Middle frontal gyrus (tissue), 1 donor: ENCODE results near the gene FEN1.
A peak's percentile ranks its signal among the peaks of the same experiment; 100 is the strongest.

Source experiments
- DNase-seq: peaks from one replicate; pipeline ENCODE4 v3.0.0-alpha.2; 2015; ENCODE audit warnings: low spot score; ENCODE audit errors: extremely low spot score

FEN1 gene, protein sequence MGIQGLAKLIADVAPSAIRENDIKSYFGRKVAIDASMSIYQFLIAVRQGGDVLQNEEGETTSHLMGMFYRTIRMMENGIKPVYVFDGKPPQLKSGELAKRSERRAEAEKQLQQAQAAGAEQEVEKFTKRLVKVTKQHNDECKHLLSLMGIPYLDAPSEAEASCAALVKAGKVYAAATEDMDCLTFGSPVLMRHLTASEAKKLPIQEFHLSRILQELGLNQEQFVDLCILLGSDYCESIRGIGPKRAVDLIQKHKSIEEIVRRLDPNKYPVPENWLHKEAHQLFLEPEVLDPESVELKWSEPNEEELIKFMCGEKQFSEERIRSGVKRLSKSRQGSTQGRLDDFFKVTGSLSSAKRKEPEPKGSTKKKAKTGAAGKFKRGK

DNA sequence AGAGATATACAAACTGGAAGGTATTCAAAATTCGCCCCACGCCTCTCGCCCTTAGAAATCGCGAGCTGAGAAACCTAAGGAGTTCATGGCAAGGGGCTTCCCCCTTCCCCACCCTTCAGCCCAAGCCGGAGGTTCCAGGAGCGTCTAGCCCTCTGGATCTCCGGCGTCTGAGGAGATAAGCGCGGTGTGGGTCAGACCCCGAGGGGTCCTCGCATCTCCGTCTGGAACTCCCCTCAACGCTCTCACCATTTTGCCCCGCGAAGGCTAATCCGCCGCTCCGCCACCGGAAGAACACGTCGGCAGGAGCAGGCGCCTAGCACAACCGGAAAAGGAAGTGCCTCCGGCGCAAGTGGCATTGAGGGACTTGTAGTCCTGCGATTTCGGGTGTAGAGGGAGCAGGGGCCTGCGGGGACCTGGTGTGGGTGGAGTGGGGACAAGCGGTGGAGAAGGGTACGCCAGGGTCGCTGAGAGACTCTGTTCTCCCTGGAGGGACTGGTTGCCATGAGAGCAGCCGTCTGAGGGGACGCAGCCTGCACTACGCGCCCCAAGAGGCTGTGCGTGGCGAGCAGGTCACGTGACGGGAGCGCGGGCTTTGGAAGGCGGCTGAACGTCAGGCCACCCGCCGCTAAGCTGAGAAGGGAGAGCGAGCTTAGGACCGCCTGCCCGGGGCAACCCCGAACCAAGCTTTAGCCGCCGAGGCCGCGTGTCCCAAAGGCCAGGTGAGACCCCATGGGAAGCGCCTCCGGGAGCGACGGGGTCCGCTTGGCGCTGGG is at the start of gene FEN1, which contains the start of gene TMEM258:
Gene FEN1 (plus strand): TSS at position 602 of the 773 bp plus-strand sequence. CDS start 2,451 bp downstream, outside the sequence.
Gene TMEM258 (minus strand): TSS at position 290 of the 773 bp plus-strand sequence. CDS start 41 bp downstream, at position 249.
- peak; percentile 81 for DNase-seq

DNA sequence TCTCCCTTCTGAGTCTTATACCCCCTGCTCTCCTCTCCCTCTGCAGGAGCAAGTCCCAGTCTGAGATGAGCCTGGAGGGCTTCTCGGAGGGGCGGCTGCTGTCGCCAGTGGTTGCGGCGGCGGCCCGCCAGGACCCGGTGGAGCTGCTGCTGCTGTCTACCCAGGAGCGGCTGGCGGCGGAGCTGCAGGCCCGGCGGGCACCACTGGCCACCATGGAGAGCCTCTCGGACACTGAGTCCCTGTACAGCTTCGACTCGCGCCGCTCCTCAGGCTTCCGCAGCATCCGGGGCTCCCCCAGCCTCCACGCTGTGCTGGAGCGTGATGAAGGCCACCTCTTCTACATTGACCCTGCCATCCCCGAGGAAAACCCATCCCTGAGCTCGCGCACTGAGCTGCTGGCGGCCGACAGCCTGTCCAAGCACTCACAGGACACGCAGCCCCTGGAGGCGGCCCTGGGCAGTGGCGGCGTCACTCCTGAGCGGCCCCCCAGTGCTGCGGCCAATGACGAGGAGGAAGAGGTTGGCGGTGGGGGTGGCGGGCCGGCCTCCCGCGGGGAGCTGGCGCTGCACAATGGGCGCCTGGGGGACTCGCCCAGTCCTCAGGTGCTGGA is 49.1 kb upstream of the FEN1 start:
- no peak for DNase-seq

DNA sequence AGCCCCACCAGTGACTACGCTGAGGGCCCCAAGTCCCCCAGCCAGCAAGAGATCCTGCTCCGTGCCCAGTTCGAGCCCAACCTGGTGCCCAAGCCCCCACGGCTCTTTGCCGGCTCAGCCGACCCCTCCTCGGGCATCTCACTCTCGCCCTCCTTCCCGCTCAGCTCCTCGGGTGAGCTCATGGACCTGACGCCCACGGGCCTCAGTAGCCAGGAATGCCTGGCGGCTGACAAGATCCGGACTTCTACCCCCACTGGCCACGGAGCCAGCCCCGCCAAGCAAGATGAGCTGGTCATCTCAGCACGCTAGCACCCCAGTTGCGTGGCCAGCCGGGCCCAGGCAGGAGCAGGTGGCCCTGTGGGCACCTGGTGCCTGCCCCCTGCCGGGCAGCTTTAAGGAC is 48.5 kb upstream of the FEN1 start:
- DNase-seq: no peak

DNA sequence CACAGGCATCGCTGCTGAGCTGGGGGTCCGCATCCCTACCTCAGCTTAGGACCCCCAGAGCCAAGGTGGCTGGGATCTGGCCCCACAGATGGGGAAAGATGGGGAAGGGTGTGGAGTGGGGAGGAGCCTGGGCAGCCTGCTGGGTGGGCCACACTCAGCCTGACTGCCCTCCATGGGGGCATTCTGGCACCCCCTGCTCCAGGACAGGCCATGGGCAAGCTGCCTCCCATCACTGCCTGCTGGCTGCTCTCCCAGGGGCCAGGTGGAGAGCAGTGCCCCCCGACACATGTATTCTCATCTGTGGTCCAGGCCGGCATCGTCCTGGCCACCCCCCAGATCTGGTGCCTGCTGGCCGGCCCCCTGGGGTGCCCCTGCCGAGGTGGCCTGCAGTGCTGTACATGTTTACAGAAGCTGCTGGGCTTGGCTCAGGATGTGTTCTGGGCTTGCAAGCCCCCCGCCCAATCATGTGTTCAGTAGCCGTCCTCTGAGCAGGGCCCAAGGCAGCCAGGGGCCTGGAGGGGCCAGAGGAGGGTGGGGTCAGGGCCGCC is 48.0 kb upstream of the FEN1 start:
- DNase-seq: no peak

DNA sequence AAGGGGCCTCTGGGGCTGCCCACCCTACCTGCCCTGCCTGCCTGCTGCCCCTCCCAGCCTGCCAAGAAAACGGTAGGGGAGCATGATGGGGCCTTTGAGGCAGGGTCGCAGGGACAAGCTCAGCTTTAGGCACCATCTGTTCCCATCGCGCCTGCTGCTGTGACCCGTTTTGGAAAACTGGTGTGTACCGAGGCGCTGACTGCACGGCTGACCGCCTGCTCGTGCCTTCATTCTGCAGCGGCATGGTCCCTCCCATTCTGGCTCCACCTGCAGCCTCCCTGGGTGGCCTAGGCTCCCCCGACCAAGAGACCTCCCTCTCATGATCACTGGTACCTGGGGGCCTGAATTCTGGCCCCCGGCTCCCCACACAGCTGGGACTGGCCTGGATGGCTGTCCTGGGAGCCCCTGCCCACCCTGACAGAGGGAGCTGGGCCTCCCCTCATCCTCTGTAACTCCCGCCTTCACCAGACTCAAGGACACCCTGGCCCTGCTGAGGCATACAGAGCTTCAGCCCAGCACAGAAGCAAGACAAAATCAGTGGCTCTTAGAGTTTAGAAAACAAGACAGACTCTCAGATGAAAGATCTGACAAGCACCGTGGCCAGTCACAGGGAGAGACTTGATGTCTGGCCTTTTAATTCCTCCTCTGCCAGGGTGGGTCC is 46.8 kb upstream of the FEN1 start:
- no peak for DNase-seq

DNA sequence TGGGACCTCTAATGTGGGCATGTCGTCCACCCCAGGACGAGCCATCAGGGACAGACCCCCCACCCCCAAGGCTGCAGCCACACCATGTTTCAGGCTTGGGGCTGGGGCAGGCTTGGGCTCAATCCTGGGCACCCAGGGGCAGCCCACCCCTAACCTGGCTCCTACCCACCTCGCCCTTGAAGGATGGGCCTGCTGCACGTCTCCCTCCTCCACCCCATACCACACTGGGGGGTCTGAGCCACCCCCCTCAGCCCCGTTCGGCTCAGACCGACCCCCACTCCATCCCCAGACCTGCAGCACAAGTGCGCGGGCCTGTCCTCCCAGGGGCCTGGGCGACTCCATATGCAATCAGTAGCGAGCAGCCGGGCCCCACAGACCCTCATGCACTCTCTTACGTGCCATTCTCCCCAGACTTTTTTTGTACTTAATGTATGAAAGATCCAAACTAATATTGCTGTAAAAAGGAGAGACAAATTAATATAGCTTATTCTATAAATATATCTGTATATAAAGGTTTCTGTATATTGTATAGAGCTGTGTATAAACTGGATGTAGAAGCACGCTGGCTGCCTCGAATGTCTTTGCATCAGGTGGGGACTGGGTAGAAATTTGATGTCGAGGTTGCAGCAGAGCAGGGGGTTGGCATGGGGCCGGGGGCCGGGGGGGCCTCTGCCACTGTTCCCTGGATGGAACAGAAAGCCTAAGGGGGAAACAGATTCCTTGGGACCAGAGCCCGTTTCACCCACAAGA is 46.1 kb upstream of the FEN1 start:
- DNase-seq: no peak

DNA sequence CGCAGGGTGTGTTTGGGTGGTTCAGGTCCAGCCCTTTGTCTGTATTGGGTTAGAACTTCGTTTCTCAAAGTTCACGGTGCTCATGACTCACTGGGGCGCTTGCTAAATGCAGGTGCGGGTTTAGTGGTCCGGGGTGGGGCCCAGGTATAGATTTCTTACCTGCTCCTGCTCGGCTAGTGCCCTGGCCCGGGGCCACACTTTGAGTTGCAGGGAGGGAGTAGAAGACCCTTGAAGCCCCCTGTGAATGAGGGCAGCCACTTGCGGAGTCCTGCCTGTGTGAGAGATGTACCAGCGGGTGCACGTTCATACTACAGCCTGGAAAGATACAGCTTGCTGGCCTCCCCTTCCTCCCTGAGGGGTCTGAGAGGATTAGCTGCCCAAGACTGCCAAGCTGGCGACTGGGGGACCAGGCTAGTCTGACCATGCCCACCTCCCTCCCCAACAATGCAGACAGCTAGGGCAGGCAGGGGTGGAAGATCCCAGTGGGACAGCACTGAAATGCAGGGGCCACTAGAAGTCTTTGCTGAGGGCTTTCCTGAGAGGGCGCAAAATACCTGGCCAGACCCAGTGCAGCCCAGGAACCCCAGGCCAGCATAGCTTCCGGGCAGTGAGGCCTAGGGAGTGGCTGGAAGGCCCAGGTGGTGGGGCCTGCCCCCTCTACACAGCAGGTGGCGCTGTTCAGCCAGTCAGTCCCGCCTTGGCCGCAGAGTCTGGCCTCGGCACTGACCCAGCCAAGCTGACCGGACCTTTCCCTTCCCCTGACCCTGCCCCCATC is 45.3 kb upstream of the FEN1 start:
- peak; percentile 75 for DNase-seq

DNA sequence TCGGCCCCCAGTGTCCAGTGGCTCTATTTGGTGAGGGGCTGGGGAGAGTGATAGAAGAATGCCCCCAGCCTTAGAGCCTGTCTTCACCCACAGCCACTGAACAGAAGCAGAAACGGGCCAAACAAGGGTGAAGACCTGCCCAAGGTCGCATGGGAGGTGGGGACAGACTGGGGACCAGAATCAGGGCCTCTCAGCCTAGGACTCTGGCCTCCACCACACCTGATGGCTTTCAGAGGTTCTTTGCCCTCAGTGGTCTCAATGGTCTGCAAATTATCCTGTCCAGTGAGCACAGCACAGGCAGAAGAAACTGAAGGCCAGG is 44.8 kb upstream of the FEN1 start:
- no peak for DNase-seq

DNA sequence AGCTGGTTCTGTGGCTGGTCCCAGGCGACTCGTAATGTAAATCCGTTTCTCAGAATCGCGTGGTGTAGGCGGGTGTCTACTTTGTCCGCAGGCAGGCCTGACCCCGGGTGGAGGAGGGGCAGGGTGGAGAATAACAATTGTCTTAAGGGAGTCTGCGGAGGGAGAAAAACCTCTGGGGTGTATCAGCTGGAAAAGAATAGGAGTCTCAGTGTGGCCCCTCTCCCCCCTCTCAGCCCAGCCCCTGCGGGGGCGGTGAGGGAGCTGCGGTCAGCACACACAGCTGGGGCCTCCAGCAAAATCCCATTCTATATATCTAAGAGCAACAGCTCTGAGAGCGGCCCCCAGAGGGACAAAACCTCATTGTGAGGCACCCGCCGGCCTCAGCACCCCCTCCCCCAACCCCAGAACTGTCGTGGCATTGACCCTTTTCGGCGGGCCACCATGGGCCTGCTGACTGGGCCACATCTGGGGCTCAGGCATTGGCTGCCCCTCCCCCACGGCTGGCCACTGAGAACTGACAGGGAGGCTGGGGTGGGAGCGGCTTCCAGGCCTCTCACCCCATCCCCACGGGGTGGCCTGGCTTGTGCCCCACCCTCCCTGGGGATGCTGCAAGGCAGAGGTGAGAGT is 43.0 kb upstream of the FEN1 start:
- DNase-seq: peak; percentile 75

DNA sequence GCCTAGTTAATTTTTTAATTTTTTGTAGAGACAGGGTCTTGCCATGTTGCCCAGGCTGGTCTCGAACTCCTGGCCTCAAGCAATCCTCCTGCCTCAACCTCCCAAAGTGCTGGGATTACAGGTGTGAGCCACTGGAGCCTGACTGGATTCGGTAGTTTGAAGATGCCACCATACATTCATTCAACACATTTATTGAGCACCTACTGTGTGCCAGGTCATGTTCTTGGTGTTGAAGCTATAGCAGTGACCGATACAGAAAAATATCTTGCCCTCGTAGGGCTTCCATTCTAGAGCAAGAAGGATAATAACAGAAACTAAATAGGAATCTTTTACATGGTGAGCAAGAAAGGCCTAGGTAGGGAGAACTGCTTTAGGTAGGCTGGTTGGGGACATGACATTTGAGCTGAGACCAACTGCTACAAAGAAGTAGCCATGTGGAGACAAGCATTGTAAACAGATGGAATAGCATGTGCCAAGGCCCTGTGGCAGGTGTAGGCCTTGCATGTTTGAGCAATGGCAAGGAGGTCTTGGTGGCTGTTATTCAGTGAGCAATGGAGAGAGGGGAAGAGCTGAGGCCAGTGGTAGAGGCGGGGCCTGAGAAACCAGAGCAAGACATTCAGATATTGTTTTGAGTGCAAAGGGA is 42.0 kb upstream of the FEN1 start:
- DNase-seq: no peak

DNA sequence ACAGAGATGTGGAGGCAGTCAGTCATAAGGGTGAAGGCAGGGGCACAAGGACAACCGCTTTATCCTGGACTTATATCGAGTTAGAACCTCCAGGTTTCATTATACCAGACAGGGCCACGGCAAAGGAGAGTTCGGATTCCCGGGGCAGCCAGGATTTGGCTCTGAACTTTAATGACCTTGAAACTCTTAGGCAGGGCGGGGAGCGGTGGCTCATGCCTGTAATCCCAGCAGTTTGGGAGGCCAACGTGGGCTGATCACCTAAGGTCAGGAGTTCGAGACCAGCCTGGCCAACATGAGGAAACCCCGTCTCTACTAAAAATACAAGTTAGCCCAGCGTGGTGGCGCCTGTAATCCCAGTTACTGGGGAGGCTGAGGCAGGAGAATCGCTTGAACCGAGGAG is 41.3 kb upstream of the FEN1 start:
- no peak for DNase-seq

DNA sequence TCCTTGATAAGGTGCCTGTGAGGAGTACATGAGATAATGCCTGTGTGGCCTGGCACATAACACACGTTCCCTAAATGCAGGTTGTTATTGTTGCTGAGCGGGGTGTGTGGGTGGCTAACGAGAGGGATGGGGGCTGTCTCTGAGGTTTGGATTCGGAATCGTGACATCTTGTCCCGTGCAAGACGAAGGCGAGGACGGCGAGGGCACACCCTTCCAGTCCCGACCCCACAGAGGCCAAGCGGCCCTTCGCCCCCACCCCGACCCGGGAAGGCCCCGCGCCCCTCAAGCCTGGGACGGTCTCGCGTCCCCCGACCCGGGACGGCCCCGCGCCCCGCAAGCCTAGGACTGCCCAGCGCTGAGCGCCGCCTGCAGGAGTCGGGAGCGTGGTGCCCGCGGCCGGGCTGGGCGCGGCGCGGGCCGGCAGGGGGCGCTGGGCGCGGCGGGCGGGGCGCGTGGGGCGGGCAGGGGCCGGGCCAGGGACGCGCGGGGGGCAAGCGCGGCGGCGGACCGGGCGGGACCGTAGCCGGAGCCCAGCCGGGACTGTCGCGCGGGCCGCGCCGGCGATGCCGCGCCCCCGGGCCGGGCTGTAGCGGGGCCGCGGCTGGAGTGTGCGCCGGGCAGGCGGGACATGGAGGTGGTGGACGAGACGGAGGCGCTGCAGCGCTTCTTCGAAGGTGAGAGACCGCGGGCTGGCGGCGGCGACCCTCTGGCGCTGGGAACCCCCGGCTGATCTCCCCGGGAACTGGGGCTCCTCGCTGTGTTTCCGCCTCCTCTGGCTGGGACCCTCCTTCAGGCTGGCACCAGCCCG is 40.4 kb upstream of the FEN1 start, which contains the start of gene MYRF:
Gene MYRF (plus strand): TSS at position 520 of the 808 bp plus-strand sequence. CDS start 109 bp downstream, at position 629.
- DNase-seq: no peak

DNA sequence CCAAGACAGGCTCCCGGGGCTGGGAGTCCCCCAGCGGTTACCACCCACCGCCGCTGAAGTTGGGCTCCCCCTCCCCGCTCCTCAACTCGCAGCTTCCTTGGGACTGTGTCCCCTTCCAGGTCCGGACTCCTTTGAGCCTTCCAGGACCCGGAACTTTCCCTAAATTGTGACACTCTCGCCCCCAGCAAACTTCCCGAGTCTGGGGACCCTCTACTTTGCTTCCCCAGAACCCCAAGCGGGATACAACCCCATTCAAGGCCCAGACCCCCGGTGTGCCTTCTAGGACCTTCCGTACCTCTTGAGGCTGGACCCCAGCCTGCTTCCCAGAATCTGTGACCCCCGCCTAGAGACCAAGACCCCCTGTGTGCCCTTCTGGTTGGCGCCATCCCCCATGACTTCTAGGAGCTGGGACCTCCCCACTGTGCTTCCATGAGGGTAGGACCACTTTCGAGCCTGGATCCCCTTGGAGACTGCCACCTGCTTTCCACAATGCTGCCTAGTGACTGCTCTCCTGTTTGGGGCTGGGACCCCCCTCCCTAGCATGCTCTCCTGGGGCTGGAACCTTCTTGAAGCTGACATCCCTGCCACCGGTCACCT is 39.7 kb upstream of the FEN1 start:
- no peak for DNase-seq

DNA sequence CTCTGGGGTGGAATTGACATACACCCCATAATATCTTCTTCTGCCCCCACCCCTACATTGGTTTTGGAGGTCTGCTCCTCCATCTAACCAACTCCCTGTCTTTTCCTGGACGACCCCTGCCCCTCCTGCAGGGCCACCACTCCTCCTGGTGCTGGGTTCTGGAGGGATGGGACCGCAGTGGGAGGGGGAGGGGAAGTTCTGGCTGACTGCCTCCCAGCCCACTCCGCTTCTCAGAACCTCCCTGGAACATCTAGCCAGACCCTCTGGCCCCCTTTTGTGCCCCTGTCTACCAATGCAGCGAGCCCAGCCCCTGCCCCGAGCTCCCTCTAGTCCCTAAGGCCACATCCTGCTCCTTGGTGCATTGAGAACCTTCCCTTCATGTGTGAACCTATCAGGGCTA is 39.0 kb upstream of the FEN1 start:
- DNase-seq: no peak

DNA sequence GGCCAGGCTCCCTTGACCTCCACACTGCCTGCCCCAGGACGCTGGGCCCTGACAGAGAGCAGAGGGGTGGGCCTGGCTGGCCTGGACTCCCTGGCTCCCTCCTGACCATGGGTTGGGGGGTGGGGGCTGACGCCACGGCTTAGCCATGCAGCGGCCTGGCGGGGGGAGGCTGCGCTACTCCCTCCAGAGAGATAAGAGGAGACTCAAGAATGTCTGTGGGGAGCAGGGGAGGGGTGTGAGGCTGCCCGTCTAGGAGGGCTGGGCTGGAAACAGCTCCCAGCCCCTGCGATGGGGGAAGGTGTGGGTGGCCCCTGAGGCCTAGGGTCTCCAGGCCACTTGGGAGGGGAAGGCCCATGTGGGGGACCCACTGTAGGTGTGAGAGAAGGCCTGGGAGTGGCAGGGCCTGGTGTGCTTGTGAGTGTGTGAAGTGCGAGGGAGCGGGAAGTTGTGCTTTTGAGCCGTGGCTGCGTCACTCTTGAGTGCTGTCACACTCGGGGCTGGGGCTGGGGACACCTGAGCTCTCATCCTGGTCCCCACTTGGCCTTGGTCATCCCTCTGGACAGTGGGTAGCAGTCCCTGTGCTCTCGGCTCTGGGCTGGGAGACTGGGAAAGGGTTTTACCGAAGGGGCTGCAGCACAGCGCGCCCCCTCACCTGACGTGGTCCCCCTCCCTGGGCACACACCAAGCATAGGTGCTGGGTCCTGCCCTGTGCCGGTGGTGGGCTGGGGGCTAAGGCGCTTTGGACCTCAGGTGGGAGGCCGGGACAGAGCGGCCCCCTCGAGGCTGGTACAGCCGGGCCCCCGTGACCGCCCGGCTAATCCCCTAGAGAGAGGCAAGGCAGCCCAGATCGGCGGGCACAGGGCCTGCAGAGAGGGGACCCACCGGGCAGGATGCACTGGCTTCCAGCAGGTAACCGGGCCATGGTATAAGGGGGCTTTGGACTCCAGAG is 37.9 kb upstream of the FEN1 start:
- no peak for DNase-seq

DNA sequence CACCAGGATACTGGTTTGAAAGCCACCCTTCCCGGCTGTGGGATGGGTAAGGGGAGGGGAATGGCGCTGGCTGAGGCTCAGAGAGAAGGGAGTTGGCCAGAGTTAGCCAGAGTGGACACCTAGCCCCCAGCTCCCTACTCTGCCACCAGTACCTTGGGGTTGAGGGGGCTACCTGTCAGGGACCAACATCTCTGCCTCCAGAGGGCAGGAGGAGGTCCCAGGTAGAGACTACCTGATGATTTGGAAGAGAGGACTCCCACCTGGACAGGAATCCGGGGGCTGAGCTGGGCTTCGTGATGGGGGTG is 36.6 kb upstream of the FEN1 start:
- no peak for DNase-seq
